ENCODE results near the gene SPATA20.

The SPATA20 gene

GRCh38 chr17:50554201-50554600 is 7.2 kb downstream of the SPATA20 start:
- H3K27me3 ChIP-seq (replicated peaks; ENCODE audit: insufficient read depth, low read length) = peaks cover 21% of the 10 kb centered on the region
- H3K4me2 ChIP-seq (ENCODE audit: low read depth, low read length) = no peak overlapping the region
- H3K27ac ChIP-seq (ENCODE audit: low read length) = no peak overlapping the region
- no peaks in the 10 kb centered on the region for H3K4me1 ChIP-seq (ENCODE audit: low read length)
- H3K36me3 ChIP-seq (replicated peaks; ENCODE audit: insufficient read depth, low read length) = no peaks in the 10 kb centered on the region
- no peak for DNase-seq
- H3K4me3 ChIP-seq (ENCODE audit: low read length) = no peak overlapping the region
- no peaks in the 10 kb centered on the region for H3K9me2 ChIP-seq (replicated peaks; ENCODE audit: insufficient read depth, low read length)
- H3K9ac ChIP-seq (ENCODE audit: low read length) = no peak overlapping the region
- H3K9me3 ChIP-seq (replicated peaks; ENCODE audit: insufficient read depth, low read length) = no peaks in the 10 kb centered on the region
- H3K79me2 ChIP-seq (ENCODE audit: low read length) = no peaks in the 10 kb centered on the region
- no peaks in the 10 kb centered on the region for H3F3A ChIP-seq (ENCODE audit: insufficient read depth, low read length)
- H2AFZ ChIP-seq (ENCODE audit: low read length) = no peak overlapping the region
- no peaks in the 10 kb centered on the region for H4K20me1 ChIP-seq (ENCODE audit: insufficient read depth, low read length)
- no peak for TF ChIP-seq CTCF (IDR thresholded peaks at IDR 0.05; ENCODE audit: low read length)
- TF ChIP-seq EZH2 (optimal IDR thresholded peaks at IDR 0.05; ENCODE audit: low read depth, low read length) = no peak
- no peak for TF ChIP-seq EZH2phosphoT487 (IDR thresholded peaks at IDR 0.05; ENCODE audit: low read length)

- H3K9ac ChIP-seq (ENCODE audit: low read length) = no peak overlapping the region
- H4K20me1 ChIP-seq (ENCODE audit: insufficient read depth, low read length) = no peaks in the 10 kb centered on the region
- H3K4me1 ChIP-seq (ENCODE audit: low read length) = peaks cover 8% of the 10 kb centered on the region
- H3K79me2 ChIP-seq (ENCODE audit: low read length) = no peaks in the 10 kb centered on the region
- H3K4me3 ChIP-seq (ENCODE audit: low read length) = no peak overlapping the region
- H3K36me3 ChIP-seq (replicated peaks; ENCODE audit: insufficient read depth, low read length) = no peaks in the 10 kb centered on the region
- no peaks in the 10 kb centered on the region for H3F3A ChIP-seq (ENCODE audit: insufficient read depth, low read length)
- no peaks in the 10 kb centered on the region for H3K9me3 ChIP-seq (replicated peaks; ENCODE audit: insufficient read depth, low read length)
- DNase-seq = no peak
- no peak overlapping the region for H3K27ac ChIP-seq (ENCODE audit: low read length)
- TF ChIP-seq EZH2 (optimal IDR thresholded peaks at IDR 0.05; ENCODE audit: low read depth, low read length) = no peak
- TF ChIP-seq CTCF (IDR thresholded peaks at IDR 0.05; ENCODE audit: low read length) = no peak
- TF ChIP-seq EZH2phosphoT487 (IDR thresholded peaks at IDR 0.05; ENCODE audit: low read length) = no peak
- H3K9me2 ChIP-seq (replicated peaks; ENCODE audit: insufficient read depth, low read length) = no peaks in the 10 kb centered on the region
- no peak overlapping the region for H2AFZ ChIP-seq (ENCODE audit: low read length)
- H3K4me2 ChIP-seq (ENCODE audit: low read depth, low read length) = no peak overlapping the region
- H3K27me3 ChIP-seq (replicated peaks; ENCODE audit: insufficient read depth, low read length) = peaks cover 40% of the 10 kb centered on the region
Measured at GRCh38 chr17:50556803-50557202, 9.8 kb downstream of the SPATA20 start.

- Histone ChIP-seq H3K9ac (ENCODE audit: low read length) (no peak overlapping the region), H3K9me2 (replicated peaks; ENCODE audit: insufficient read depth, low read length) (no peaks in the 10 kb centered on the region)
Measured at GRCh38 chr17:50557630-50558029, 10.7 kb downstream of the SPATA20 start.

More at GRCh38 chr17:50557630-50558029, 10.7 kb downstream of the SPATA20 start:
- no peak overlapping the region for H3K4me2 ChIP-seq (ENCODE audit: low read depth, low read length)
- no peaks in the 10 kb centered on the region for H3K9me3 ChIP-seq (replicated peaks; ENCODE audit: insufficient read depth, low read length)
- H2AFZ ChIP-seq (ENCODE audit: low read length) = no peak overlapping the region
- TF ChIP-seq EZH2phosphoT487 (IDR thresholded peaks at IDR 0.05; ENCODE audit: low read length) = no peak
- no peak for TF ChIP-seq CTCF (IDR thresholded peaks at IDR 0.05; ENCODE audit: low read length)
- TF ChIP-seq EZH2 (optimal IDR thresholded peaks at IDR 0.05; ENCODE audit: low read depth, low read length) = no peak
- peaks cover 47% of the 10 kb centered on the region for H3K27me3 ChIP-seq (replicated peaks; ENCODE audit: insufficient read depth, low read length)
- no peaks in the 10 kb centered on the region for H3F3A ChIP-seq (ENCODE audit: insufficient read depth, low read length)
- DNase-seq = no peak
- no peak overlapping the region for H3K4me3 ChIP-seq (ENCODE audit: low read length)
- H3K4me1 ChIP-seq (ENCODE audit: low read length) = peaks cover 8% of the 10 kb centered on the region
- no peak overlapping the region for H3K27ac ChIP-seq (ENCODE audit: low read length)
- H3K79me2 ChIP-seq (ENCODE audit: low read length) = no peaks in the 10 kb centered on the region
- H4K20me1 ChIP-seq (ENCODE audit: insufficient read depth, low read length) = no peaks in the 10 kb centered on the region
- no peaks in the 10 kb centered on the region for H3K36me3 ChIP-seq (replicated peaks; ENCODE audit: insufficient read depth, low read length)

All from MM.1S (cell line).